Activated CD4-positive, alpha-beta T cell treated with anti-CD3 and anti-CD28 coated beads, Interleukin-2, amount 50 U/mL, for 1 hour (primary cell): Measurements from ENCODE around the gene TWIST2.

Experiments
- DNase-seq: peaks from one replicate; pipeline ENCODE4 v3.0.0-alpha.2; 2020

TWIST2 gene

DNA sequence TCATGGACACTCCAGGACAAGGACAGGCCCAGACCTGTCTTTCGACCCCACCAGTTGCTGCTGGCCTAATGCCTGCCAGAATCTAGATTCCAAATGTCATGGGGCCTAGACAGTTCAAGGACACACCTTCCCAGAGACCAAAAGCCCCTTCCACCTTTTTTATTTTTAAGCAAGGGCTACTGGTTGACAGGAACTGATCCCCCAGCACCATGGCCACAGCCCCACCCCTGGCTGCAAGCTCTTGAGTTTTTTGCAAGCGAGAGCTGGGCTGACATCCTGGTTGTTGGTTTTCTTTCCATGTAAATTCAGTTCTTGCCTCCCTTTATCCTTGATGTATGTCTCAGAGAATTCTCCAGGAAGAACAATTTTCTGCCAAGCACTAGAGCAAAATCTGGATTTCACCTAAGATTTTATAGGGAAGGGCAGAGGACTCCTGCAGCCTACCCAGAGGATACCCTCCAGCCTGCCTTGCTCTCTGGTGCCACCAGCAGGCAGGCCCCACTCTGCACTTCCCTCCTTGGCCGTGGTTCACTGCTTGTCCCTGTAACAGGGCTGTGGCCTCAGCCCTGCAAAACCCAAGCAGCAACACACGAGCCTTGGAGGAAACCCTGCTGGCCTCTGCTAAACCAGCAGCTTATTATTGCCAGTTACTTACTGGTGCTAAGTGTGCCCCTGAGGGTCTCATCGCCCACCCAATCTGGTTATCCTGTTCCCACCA is 97.7 kb downstream of the TWIST2 start:
- no peak for DNase-seq

DNA sequence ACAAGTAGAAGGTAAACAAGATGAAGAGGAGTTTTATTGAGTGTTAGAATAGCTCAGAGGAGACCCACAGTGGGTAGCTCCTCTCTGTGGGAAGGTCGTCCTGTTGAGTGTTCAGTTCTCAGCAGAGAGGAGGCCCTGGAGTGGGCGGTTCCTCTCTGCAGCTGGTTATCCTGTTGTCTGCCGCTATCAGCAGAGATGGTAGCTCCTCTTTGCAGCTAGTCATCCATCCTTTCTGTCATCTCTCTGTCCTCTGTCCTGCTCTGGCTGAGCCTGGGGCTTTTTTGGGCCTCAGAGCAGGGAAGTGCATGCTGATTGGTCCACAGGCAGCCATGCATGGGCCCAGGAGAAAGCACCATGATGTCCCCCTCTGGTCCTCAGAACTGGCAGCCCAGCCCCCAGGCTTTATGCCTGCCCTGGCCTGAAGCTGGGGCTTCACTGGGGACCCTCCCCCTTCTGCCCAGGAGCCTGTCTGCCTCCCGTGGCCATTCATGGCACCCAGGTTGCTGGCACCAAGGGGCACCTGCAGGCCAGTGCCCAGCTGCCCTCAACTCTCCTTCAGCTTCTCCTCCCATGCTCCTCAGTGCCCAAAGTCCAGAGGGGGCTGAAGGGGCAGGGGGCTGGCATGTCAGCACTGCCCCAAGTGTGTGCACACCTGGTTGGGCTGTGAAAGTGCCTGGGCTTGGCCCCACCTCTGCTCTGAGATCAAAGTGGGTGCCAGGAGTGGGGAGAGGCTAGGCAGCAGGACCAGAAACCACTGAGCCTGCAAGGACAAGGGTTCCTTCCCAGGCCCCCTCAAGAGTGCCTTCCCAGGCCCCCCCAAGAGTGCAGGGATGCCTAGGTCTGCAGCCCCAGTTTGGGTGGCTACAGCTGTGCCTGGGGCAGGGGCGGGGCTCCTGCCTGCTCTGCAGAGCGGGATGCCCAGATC is 98.7 kb downstream of the TWIST2 start:
- no peak for DNase-seq

DNA sequence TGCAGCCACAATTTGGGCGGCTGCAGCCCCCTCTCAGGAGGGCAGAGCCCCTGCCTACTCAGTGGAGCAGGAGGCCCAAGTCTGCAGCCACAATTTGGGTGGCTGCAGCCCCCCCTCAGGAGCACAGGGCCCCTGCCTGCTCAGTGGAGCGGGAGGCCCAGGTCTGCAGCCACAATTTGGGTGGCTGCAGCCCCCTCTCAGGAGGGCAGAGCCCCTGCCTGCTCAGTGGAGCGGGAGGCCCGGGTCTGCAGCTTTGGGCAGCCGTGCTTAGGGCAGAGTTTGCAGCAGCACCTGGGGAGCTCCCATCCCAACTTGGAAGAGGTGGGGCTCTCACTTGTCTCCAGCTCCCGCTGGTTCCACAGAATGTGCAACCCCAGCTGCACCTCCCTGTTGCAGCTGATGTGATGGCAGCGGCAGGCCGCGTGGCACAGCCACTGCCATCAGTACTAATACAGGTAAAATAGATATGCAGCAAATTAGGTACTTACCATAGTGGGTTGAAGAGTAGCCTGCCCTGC is 99.4 kb downstream of the TWIST2 start:
- DNase-seq, result no peak

DNA sequence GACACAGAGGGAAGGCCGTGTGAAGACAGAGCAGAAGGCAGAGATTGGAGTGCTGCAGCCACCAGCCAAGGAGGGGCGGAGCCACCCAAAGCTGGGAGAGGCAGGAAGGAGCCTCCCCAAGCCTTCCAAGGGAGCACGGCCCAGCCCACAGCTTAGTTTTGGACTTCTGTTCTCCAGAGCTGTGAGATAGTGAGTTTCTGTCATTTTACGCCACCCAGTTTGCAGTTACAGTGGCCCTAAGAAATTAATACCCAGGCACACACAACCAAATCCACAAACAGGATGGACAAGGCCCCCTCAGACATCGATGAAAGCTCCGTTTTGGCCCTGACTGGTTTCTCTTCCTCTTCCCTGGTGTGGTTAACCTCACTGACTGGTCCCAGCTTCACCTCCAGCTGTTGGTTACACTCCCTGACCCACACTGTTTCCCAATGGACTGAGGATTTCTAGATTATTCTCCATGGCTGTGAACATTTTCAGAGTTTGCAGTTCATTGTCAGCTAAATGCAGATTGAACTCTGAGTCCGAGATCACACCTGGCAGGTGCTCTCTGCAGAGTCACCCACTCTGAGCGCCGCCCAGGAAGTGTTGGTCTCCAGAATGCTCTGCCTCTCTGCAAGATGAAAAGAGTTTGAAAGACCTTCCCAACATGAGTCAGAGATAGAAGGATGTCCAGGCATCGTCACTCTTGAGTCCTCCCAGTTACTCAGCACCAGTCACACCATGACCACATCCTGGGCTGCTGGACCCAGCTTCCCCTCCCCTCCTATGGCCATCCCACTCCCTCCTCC is 100.2 kb downstream of the TWIST2 start:
- DNase-seq, result no peak

DNA sequence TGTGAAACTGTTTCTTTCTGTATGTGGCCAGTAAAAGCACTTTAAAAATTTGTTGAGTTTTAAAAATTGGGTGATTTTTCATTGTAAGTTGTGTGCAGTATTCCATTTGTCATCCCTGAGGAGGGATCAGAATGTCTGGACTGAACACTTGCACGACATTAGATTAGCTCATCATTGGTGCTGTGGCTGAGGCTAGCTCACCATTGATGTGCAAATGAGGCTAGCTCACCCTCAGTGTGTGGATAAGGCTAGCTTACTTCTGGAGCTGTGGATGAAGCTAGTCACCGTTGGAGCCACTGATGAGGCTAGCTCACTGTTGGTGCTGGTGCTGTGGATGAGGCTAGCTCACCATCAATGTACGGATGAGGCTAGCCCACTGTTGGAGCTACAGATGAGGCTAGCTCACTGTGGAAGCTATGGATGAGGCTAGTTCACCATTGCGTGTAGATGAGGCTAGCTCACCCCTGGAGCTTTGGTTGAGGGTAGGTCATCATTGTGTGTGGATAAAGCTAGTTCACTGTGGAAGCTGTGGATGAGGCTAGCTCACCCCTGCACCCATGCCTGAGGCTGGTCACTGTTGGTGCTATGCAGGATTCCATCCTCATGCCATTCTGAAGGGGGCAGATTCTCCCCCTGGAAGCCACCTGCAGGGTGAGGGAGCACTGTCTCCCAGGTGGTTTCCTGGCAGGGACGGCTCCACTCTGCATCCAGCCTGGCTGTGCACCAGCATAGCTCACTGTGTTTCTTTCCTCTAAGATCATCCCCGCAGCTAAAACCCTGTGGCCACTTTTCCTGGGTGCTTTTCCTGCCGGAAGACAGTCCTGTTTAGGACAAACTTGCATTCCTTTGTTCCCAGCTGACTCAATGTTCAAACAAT is 101.1 kb downstream of the TWIST2 start:
- DNase-seq, result no peak

DNA sequence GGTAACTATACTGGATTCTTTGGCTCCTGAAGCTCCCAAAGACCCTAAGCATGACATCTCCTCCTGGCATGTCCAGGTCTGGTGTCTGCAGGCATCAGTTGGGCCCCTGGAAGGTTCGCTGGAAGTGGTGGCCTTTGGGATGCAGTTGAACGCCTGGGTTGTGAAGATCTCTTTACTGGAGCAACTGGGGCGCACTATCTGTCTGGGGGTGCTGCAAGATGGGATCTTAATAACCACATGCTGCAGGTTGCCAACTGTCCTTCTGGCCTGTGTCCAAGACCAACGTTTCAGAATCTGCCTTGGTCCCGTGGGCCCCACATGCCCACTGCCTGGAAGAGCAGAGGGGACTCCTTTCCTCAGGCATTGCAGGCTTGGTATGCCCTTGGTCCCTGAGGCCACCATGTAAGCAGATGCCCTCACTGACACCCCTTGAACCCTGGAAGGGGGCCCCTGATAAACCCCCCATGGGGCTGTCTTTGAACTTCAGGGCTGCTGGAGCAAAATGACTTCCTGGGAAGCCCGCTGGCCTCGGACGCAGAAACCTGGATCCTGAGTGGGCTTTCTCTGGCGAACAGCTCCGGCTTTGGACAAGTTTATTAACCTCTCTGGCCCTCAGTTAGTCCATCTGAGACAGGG is 101.9 kb downstream of the TWIST2 start:
- DNase-seq, result no peak

DNA sequence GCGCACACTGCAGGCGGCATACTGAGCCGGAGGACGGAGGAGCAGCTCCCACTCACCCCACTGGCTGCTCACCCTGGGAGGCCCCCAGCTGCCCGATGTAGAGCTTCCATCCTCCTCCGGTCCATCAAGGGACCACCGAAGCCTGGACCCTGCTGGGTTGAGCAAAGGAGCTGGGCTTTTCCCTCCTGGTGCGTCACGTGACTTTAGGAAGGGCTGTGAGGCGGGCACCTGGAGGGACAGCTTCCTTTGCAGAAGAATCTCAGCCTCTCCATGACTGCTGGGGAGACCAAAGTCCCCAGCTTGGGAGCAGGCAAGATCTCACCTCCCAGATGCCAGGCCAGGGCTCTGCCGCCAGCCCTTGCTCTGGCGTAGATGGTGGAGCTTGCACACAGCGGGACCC is 102.7 kb downstream of the TWIST2 start:
- no peak for DNase-seq

DNA sequence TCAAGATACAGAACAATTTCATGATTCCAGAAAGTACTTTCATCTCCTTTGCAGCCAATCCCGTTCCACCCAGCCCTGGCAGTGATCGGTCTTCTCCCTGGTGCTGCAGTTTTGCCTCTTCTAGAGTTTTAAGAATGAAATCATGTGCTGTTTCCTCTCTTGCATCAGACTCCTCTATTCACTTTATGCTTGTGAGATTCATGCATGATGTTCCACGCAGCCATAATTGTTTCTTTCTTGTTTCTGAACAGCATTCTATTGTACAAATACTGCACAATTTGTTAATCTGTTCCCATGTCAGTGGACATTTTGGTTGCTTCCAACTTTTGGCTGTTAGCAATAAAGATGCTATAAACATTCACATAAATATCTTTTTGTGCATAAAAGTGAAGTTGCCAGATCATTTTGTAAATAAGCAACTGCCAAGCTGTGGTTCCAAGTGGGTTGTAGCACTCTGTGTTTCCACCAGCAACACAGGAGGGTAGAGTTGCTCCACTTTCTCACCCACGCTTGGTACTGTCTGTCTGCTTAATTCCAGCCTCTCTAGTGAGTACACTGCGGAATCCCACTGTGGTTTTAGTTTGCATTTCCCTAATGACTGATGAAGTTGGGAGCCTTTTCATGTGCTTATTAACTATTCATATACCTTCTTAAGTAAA is 104.5 kb downstream of the TWIST2 start:
- no peak for DNase-seq

DNA sequence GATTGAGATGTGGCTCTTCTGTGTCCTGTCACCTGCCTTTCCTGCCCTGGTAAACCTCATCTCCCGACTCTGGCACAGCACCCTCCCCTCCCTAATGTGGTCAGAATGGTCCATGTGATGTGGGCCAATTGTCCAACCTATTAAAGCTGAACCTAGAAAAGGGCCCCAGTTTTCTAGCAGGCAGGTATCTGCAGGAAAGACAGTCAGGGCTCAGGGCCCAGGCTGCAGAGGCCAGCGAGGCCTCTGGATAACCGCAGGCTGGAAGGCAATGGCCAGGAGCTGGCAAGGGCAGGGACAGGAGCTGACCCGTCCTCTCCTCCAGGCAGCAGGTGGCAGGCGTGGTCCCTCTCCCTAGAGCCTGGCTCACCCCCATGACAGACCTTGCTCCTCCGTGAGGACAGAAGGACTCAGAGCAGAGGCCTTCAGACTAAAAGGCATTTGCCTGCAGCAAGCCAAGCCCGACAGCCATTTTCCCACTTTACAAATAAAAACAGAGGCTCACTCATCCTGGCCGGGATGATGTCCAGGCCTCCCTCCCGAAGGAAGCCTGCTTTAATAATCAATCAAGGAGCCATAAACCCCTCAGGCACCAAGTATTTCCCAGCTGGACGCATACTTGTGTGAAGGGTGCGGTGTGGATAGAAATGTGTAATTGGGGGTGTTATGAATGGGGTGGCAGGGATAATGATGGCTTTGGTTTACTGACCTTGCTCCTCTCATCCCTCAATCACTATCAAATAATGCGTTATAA is 107.1 kb downstream of the TWIST2 start:
- DNase-seq, result no peak

DNA sequence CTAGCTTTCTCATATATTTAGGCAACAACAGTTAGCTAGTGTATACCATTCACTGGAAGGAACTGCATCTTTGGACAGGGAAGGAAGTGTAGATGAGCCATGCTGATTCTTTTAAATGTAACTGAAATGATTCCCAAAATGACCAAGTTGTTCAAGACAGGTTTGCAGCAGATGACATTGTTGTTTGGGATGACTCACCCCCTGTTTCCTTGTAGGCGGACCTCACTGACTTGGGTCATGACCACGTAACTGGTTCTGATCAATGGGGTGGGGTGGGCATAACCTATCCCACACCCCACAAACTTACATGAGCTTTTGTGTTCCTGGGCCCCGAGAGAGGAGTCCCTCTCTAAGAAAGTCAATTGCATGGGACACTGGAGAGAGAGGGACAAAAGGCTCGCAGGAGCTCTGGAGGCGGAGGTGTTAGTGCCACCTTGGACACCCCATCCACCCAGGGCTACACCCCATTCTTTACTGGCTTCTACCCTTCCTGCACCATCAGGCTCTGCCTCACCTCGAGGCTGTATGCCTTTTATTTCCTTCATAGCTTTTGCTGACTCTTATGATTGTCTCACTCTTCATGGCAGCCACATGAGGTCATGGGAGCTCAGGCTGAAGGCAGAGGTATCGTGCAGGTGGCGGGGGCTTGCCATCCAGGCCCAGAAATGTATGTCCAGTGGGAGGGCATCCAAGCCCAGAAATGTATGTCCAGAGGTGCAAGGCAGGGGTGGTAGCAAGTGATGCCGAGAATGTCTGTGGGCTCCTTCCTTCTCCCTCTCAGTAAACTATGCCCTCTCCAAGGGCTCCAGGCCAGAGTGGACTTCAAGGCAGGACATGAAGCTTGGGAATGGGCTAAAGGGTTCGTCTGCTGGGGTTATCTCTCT is 108.0 kb downstream of the TWIST2 start:
- no peak for DNase-seq

DNA sequence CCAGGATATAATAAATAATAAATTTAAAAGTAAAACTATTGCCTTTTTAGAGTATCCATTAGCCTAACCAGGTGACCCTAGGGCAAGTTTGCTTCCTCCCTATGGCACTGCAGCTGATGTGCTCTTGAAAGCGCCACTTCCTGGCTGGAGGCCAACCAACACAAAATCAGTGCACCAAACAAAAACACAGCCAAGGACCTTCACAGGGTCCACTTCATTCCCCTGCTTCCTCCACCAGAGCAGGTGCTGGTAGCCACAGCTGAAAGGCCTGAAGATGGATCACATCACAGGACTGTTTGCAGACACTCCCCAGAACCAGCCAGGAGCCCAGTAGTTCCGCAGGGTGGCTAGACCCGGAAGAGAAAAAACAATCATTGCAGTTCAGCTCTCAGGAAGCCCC is 108.8 kb downstream of the TWIST2 start:
- DNase-seq, result no peak
